GM19238 (cell line): Measurements from ENCODE around the gene STARD5.
"Not testable (repeated sequence)": the region's sequence is repeated elsewhere in the genome, so short reads cannot be mapped to it uniquely, and the experiment has no call there.

Experiments used
- DNase-seq: peaks from one replicate; pipeline ENCODE4 v3.0.0; 2011; ENCODE audit warnings: low spot score; ENCODE audit not compliant: insufficient read length

STARD5 gene, protein sequence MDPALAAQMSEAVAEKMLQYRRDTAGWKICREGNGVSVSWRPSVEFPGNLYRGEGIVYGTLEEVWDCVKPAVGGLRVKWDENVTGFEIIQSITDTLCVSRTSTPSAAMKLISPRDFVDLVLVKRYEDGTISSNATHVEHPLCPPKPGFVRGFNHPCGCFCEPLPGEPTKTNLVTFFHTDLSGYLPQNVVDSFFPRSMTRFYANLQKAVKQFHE

DNA sequence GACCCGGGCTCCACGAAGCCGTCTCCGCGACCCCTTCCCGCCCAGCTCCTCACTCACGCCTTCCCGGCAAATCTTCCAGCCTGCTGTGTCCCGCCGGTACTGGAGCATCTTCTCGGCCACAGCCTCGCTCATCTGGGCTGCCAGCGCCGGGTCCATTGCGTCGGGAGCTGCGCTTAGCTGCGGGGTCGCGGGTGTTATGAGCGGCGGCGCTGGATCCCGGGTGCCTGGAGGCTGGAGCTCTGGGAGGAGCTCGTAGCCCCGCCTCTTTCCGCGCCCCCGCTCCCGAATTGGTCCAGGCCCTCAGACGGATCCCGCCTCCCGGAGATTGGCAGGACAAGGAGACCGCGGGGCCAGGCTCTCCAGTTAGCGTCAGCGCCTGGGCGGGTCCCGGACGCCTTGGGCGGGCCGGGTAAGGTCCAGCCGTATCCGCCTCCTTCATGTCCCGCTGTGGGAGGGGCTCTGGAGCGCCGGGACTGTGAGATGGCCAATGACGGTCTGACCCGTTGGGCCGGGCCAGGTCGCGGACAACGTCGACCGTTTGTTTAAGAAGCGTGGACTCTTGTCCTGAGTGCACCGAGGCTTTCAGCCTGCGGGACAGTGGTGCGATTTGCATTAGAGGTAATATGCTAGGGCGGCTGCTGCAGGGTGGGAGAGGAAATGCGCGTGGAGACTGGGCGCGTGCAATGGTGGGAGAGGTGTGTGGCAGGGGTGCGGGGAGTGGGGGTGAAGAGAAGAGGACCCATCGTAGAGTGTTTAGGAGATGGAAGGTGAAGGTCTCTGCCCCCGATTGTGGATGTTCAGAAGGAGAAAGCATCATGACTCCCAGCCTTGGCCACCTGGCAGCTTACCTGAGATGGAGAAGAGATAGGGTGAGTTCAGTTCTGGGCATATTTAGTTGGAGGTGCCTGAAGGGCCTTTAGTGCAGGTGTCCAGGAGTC is at the start of gene STARD5:
STARD5 (minus strand) TSS at position 198 of the 938 bp plus-strand sequence; CDS start at position 156, 42 bp downstream.
- peak; percentile 97 for DNase-seq

DNA sequence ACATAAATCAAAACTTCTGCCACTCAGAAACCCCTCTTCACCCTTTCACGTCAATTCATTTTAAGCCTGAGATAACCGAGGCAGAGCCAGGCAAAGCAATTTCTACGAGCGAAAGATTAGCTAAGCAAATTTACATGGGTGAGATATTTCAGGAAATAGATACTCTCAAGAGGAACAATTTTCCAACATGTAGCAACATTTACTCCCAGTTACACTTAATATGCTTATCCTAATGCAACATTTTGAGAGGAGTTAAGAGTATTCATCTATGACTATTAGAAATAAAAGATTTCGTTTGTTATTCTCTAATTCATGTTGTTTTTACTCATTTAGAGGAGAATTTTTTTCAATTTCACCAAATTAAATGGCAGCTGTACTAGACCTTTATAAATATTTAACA is 49.2 kb upstream of the STARD5 start:
- DNase-seq, result no peak

DNA sequence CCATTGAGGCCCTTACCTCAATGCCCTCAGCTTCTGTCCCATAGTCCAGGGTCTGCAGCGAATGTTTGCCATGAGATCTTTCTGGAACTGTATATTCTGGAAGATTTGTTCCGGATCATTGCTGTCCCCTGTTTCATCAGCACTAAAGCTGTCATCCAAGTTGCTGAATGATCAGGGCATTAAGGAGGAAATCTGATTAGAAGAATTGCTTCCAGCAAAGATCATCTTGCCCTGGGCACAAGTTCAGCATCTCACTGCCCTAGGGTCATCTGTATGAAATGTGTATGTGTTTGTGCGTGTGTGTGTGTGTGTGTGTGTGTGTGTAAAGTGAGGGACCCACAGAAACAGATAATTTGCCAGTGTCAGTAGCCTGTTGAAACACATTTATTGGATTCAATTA is 48.6 kb upstream of the STARD5 start:
- DNase-seq, result no peak

DNA sequence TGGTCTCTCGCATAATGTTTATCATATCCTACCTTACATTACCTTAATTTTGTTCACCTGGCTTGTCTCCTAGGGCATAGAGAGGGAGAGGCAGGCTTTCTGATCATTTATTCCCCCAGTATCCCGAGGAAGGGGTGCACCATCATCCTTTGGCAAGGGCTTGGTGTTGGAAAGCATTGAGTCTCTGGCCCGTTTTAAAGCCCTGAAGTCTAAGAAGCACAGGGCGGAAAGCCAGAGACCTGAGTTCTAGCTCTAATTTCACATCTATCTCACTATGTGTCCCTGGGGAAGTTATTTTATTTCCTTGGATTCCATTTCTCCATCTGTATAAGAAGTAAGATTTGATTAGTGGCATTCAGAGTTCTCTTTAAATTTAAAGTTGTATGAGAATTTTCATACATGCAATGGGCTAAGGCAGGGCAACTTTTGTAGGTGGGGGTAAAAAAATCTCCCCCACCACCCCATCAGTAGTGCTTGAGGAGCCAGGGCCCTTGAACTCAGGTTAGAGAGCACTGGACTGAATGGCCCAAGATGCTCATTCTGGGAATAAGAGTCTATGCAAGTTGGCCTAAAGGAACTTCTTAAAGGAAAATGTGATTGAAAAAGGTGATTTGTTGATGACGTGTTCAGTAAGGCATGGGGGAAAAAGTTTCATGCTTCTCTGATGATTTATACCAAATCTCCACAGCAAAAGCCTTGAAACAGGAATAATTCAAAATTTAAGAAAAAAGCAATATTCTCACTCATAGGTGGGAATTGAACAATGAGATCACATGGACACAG is 40.0 kb upstream of the STARD5 start:
- no peak for DNase-seq

DNA sequence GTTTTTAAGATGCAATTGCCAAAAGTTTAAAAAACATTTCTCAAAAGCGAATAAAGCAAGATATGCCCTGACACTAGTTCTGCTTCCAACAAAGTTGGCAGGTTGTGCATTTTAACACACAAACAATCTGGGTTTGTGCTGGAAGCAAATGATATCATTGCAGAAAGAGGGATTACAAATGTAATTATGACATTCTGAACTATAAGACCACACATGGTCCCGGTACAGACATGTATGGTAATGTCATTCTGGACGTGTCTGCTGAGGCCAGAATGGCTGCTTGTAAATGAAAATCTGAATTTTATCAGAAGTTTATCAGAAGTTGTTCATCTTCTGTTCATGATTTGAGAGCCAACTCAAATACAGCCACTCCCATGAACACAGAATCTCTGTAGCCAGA is 39.3 kb upstream of the STARD5 start:
- no peak for DNase-seq

DNA sequence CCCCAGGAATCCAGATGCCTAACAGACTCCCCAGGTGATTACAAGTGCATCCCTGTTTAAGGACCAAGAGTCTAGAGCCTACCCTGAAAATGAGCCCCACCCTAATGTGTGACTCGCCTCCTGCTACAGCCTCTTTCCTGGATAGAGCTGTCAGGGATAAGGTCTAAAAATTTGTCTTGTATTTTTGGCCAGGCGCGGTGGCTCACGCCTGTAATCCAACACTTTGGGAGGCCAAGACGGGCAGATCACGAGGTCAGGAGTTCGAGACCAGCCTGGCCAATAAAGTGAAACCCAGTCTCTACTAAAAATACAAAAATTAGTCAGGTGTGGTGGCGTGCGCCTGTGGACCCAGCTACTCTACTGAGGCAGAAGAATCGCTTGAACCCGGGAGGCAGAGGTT is 38.8 kb upstream of the STARD5 start:
- DNase-seq, result no peak

DNA sequence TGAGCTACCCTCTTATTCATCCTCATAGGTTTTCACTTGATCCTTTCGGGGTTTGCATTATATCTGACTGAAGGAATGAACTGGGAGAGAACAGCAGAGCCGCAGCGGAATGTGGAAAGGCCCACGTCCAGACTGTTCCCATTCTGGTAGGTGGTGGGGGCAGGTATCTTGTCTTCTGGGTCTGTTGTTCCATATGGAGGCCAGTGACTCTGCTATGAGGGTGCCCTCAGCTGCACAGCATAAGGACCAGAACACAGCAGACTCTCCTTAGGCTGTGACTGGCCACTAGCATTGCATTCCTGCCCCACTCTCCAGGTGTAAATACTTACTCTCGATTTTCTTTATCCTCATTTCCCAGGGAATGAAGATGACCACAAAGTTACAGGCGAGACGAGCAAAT is 38.0 kb upstream of the STARD5 start:
- DNase-seq, result no peak

DNA sequence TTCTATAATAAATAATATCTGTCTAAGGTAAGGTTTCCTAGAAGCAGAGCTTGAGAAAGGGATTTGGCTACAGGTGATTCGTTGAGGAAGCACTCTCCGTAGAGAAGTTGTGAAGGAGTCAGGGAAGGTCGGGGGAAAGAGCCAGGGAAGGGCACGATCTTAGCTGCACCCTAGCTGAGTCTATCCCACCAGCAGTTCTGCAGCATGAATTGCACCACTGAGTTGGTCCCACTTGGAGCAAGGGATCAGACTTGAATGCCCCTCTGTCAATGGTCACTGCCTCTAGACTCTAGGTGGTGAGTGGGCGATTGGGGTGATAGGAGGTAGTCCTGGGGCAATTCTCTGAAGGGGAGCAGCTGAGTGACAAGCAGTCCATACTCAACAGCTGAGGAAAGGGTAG is 36.5 kb upstream of the STARD5 start:
- no peak for DNase-seq

DNA sequence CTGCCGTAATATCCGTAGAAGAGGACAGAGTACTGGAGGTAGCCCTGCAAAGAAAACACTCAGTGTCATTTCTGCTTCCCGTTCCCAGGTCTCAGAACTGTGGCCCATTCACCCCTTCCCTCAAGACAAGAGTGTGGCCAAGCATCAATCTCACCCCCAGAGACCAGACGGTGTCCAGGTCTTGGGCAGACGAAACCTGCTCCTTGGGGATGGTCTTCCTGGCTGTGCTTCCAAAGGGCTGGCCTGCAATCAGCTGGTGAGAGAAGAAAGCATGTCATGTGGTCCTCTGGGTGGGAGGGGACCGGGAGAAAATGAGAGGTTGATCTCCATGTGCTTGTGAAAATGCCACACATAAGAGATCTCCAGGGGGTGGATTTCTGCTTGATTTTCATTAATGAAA is 34.3 kb upstream of the STARD5 start:
- no peak for DNase-seq

DNA sequence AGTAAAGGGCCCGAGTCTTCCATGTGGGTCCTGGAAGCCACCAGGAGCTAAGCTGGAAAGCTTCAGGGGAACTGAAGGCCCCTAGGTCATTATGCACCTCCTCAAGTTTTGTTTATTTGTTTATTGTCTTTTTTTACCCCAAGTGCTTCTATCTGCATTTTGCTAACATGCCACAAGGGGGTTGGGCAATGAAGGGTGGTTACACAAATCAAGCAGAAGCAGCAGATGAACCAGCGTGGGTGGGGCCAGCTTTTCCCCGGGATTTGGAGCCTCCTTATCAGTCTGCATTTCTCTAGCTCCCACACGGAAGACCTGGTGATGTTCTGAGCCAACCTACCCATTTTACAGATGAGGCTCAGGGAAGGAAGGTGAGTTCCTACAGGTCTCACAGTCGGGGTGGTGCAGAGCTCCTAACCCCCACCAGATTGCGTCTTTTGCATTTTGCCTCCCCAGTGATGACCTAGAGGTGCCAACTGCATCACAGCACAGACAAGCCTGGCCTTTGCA is 33.3 kb upstream of the STARD5 start:
- DNase-seq, result no peak

DNA sequence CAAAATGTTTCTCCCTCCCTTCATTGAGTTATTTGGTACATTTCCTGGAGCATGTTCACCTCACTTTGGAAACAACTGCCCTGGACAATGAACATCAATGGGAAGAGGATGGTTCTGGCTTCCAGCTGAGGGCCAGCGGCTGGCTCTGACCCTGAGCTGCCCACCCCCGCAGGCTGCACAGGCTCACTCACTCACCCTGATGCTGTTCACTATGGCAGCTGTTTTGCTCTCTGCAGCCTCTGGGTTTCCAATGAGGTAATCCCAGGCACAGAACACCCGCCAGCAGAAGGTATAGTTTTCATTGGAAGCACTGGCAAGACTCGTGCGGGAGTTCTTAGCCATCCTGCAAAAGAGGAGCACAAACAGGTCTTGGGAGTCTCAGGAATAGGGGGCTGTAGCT is 32.3 kb upstream of the STARD5 start:
- DNase-seq, result no peak

DNA sequence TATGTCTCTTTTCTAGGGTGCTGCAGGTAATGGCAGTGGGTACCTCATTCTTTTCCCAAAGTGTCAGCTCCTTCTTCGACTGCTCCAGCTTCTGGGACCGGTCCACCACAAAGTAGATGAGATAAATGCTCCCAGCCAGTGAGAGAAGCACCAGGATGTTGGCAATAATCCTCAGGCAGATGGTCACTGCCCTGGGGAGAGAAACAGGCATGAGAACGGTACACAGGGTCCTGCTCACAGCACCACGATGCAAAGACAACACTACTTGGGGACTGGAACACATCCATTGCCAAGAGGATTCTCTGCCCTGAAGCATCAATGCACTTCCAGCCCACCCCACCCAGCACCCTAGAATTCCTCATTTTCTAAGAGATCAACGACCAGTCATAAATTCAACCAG is 27.7 kb upstream of the STARD5 start:
- no peak for DNase-seq

DNA sequence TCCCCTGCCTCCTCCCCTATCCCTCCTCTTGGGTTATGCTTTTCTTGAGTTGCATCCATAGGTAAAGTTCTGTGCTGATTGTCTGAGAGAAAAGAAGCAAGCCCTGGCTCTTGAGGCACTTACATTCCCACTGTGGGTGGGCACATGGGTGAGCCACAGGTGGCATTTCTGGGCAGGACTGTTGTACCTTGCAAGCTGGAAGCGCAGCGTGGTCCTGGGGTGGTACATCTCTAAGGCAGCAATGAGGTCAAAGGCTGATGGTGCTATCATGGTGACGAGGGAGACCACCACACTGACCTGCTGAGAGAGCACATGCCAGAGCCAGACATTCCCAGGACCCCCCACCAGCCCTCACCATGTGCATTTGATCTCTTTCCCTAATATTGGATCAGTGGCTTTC is 25.3 kb upstream of the STARD5 start:
- no peak for DNase-seq

DNA sequence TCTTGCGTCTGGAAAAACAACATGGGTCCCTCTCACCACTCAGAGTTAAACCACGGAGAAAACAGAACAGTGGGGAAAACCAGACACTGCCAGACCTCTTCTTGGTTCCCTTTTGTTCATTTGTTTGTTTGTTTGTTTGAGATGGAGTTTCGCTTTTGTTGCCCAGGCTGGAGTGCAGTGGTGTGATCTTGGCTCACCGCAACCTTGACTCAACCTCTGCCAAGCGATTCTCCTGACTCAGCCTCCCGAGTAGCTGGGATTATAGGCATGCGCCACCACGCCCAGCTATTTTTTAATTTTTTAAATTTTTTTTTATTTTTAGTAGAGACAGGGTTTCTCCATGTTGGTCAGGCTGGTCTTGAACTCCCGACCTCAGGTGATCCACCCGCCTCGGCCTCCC is 24.8 kb upstream of the STARD5 start:
- DNase-seq, result not testable (repeated sequence)

DNA sequence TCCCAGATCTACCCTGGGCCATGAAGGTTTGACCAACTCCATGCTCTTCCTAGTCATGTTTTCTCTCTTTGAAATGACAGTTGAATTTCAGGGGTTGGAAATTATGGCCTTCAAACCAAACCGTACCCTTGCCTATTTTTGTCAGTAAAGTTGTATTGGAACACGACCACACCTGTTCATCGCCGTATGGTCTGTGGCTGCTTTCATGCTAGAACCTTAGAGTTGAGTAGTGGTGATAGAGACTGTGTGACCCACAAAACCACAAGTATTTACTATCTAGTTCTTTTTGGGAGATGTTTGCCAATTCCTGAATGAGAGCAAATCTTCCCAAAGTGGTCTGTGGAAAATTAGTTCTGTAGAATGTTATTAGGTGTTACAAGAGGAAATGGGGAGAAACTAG is 24.0 kb upstream of the STARD5 start:
- no peak for DNase-seq

DNA sequence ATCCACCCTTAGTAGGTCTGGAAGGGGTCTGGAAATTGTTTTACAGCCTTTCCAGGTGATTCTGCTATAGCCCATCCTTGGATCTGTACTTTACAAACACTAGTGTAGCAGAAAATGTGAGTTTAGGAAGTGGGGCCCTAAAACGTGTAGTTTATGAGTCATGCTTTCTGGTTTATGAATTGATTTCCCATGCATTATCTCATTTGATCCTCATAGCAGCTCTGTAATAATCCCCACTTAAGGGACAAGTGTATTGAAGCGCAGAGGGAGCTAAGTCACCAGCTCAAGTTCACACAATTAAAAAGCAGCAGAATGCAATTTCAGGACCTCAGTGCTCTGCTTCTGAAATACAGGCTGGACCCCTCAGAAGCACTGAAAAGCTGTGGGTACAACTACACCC is 22.7 kb upstream of the STARD5 start:
- DNase-seq, result no peak

DNA sequence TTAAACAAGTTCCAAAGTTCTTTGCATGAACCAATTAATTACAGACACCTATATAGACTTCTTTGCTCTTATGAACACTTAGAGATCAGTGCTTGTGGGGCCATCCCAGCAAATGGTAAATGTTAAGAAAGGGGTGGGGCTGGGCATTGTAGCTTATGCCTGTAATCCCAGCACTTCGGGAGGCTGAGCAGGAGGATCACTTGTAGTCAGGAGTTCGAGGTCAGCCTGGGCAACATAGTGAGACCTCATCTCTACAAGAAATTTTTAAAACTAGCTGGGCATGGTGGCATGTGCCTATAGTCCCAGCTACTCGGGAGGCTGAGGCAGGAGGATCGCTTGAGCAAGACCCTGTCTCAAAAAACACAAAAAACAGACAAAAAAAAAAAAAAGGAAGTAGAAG is 19.4 kb upstream of the STARD5 start:
- DNase-seq, result no peak

DNA sequence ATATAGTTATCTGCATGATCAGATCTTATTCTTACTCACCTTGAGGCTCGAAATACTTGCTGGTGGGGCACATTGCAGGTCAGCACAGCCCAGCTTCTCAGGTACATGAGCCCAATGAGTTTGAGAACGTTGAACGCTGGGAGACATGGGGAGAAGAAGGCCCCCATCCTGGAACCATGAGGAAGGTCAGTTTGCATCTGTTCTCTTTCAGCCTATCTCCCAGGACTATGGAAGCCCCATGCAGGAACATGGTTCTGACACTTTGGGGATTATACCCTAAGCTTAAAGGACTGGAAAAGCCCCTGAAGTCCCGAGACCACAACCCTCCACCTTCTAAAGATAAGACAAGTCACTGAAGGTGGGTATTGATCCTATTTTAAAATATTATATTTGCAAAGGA is 17.4 kb upstream of the STARD5 start:
- no peak for DNase-seq

DNA sequence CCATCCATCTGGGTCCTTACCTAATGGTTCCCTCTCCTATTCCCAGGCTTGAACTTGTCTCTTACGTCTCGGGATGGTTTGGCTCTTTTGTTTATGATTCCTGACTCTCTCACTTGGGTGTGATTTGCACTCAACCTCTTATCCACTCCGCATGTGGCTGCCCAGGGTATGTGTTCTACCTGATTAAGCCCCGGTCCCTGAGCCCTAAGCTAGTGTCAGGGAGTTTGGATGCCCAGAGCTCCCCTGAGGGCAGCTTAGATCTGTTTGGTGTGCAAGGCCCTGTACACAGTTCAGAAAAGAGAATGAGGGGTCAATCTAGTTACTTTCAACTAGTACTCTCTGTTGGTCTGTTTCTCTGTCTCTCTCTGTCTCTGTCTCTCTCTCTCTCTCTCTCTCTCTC is 15.9 kb upstream of the STARD5 start:
- DNase-seq, result no peak

DNA sequence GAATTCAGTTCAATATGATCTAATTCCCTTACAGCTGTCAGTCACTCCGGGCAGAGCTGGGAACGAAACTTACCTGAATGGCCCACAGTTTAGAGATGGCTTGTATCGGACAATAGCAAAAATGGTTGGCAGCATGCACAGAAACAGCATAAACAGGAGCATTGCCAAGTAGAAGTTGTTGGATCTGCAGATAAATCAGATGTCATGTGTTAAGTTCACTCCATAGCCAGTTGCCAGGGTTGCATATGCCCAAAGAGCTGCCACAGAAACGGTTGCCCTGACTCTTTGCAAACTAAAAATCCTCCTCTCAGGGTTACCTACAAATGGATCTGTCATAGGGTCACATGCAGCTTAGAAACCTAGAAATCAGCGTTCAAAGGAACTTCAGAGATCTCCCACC is 15.4 kb upstream of the STARD5 start:
- no peak for DNase-seq

DNA sequence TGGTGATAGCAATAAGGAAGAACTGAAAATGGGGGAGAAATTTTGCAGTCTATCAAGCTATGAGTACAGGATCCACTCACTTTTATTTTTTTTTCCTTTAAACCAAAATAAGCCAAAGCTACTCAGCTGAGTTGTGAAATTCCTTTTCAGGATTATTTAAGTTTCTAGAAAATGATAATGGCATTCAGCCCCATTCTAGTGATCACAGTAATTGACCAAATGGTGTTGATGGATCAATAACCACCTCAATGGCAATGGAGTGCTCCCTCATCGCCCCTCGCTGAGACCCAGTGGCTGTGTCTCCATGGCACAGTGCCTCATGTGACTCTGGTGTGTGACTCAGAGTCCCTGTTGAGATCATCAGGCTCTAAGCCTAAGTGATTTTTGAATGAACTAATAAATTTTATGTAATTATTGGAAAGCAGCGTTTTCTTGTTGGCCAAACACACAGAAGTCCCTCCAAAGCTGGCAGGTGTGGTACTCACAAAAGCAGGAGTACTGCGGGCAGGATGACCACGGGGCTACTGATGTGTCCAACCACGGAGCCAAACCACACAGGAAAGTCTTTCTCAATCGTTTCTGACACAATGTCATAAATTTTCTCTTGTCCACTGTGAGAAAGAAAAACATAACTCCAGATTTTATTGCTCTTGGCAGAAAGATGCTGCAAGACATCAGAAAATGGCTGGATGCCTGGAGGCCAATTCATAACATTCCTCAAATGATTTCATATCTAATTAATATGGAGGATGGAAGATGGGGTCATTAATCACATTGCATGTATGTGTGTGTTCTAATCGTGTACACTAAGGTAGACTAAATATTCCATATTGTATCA is 14.4 kb upstream of the STARD5 start:
- DNase-seq, result no peak
